Measurements from ENCODE around the gene STRADA.

STRADA gene

DNA sequence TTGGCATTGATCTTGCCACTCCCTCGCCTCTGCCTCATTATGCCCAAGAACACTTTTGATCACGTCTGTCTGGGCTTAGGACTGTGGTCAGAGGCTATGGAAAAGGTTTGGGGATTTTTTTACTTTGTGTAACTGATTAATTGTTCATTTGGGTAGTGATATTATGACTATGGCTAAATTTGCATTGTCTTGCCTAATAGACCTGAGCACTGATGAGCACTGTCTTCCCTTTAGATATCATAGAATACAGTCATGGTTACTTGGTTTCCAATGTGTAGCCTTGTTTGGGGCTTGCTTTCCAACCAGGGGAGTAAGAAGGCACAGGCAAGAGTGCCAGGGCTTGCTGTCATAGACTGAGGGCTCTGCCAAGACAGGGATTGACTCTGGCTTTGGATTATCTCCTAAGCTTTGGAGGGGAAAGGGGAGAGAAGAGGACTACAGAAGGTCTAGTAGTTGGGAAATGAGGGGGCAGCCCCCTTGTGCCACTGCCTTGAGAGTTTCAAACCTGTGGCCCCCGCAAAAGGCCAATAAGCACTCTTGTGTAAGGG, 55.4 kb downstream of the STRADA start:
- no peak for DNase-seq (ENCODE audit: low read depth, low spot score)
- in situ Hi-C loops (cut with HindIII; ENCODE audit: low sequenced_read_pairs), result no loop called here
- no peak overlapping the region for H3K4me3 ChIP-seq (ENCODE audit: low read depth, low read length)
- TF ChIP-seq, protein P1, sequence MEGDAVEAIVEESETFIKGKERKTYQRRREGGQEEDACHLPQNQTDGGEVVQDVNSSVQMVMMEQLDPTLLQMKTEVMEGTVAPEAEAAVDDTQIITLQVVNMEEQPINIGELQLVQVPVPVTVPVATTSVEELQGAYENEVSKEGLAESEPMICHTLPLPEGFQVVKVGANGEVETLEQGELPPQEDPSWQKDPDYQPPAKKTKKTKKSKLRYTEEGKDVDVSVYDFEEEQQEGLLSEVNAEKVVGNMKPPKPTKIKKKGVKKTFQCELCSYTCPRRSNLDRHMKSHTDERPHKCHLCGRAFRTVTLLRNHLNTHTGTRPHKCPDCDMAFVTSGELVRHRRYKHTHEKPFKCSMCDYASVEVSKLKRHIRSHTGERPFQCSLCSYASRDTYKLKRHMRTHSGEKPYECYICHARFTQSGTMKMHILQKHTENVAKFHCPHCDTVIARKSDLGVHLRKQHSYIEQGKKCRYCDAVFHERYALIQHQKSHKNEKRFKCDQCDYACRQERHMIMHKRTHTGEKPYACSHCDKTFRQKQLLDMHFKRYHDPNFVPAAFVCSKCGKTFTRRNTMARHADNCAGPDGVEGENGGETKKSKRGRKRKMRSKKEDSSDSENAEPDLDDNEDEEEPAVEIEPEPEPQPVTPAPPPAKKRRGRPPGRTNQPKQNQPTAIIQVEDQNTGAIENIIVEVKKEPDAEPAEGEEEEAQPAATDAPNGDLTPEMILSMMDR (IDR thresholded peaks at IDR 0.05; ENCODE audit: low read depth, low read length), result no peak

DNA sequence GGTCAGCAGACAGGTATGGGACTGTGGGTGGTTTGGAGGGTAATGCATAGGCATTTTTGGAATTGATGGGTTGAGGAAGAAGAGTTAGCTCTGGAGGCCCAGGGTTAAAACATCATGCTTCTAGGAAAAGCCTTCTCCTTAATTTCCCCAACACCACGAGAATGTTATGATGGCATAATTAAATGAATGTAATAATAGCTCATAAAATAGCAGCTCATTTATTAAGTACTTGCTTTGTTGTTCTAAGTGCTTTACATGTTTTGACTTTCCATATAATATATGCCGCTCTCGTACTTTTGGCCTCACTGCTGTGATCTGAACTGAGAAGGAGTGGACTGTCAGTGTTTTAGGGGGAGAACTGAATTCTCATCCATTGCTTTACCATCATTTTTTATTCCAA, 56.0 kb downstream of the STRADA start:
- TF ChIP-seq, protein P1 (IDR thresholded peaks at IDR 0.05; ENCODE audit: low read depth, low read length), result no peak
- DNase-seq (ENCODE audit: low read depth, low spot score), result no peak
- no peak overlapping the region for H3K4me3 ChIP-seq (ENCODE audit: low read depth, low read length)
- in situ Hi-C loops (cut with HindIII; ENCODE audit: low sequenced_read_pairs), result no loop called here

GRCh38 chr17:63685041-63685440, 56.6 kb downstream of the STRADA start:
- TF ChIP-seq, protein P1 (IDR thresholded peaks at IDR 0.05; ENCODE audit: low read depth, low read length), result no peak
- no peak overlapping the region for H3K4me3 ChIP-seq (ENCODE audit: low read depth, low read length)
- no peak for DNase-seq (ENCODE audit: low read depth, low spot score)
- in situ Hi-C loops (cut with HindIII; ENCODE audit: low sequenced_read_pairs), result no loop called here

DNA sequence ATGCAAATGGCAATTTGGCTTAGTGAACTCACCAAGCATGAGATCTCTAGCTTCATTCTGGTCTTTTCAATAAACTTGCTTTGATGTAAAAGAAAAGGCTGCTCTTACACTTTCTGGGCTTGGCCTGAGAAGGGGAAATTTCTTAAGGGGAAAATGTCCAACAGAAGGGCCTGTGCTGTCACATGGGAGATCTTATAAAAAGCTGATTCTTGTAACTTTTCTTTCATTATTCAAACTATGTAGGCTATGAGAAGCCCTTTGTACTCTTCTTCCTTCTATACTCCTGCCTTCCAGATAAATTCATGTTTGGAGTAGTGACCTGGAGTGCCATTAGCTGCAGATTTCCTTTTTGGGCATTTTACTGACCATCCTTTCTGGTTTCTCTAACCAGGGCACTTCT, 58.6 kb downstream of the STRADA start:
- TF ChIP-seq, protein P1 (IDR thresholded peaks at IDR 0.05; ENCODE audit: low read depth, low read length), result no peak
- H3K4me3 ChIP-seq (ENCODE audit: low read depth, low read length), result no peak overlapping the region
- in situ Hi-C loops (cut with HindIII; ENCODE audit: low sequenced_read_pairs), result no loop called here
- DNase-seq (ENCODE audit: low read depth, low spot score), result no peak

- in situ Hi-C loops (cut with HindIII; ENCODE audit: low sequenced_read_pairs), result no loop called here
- TF ChIP-seq, protein P1 (IDR thresholded peaks at IDR 0.05; ENCODE audit: low read depth, low read length), result no peak
- DNase-seq (ENCODE audit: low read depth, low spot score), result no peak
These were observed 59.2 kb downstream of the STRADA start for GRCh38 chr17:63682441-63682840.

DNA sequence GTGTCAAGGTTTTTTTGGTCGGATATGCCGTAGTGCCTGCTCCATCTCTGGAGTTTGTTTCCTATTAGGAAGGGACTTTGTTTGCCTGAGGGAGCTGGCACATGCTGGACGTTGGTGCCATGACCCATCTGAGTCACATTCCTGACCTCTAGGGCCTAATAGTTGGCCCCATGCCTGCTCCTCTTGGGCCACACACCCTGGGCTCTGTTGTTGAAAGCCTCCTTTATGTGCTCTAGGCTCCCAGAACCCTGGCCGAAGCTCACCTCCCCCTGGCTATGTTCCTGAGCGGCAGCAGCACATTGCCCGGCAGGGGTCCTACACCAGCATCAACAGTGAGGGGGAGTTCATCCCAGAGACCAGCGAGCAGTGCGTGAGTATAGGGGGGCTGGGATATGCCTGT, 60.1 kb downstream of the STRADA start:
- no peak for DNase-seq (ENCODE audit: low read depth, low spot score)
- in situ Hi-C loops (cut with HindIII; ENCODE audit: low sequenced_read_pairs), result no loop called here

More at GRCh38 chr17:63682441-63682840, 59.2 kb downstream of the STRADA start:
- no peak overlapping the region for H3K4me3 ChIP-seq (ENCODE audit: low read depth, low read length)

More for the DNA sequence above, 60.1 kb downstream of the STRADA start:
- no peak overlapping the region for H3K4me3 ChIP-seq (ENCODE audit: low read depth, low read length)
- TF ChIP-seq, protein P1 (IDR thresholded peaks at IDR 0.05; ENCODE audit: low read depth, low read length), result no peak

All from astrocyte of the spinal cord (primary cell).